GM18951 (cell line): ENCODE data around the gene ZNF536.
"Not testable (repeated sequence)": the region's sequence is repeated elsewhere in the genome, so short reads cannot be mapped to it uniquely, and the experiment has no call there.

Experiments used
- POLR2A ChIP-seq: IDR thresholded peaks from 4 replicates; pipeline ENCODE4 v1.6.1; 2011; ENCODE audit warnings: mild to moderate bottlenecking; ENCODE audit not compliant: insufficient read length, insufficient read depth; ENCODE audit errors: extremely low read depth
- in situ Hi-C: fragments of 300-500 bp; cut with MboI; formaldehyde crosslinking; loops from one replicate; pipeline ENCODE4 v1.12.0; 2022; ENCODE audit warnings: low sequenced_read_pairs, mixed read lengths, inconsistent platforms; ENCODE audit not compliant: unreplicated experiment

The ZNF536 gene

GRCh38 chr19:30473334-30473867, 101.2 kb downstream of the ZNF536 start:
- TF ChIP-seq POLR2A, result no peak
- in situ Hi-C loops, result no loop called here

GRCh38 chr19:30476997-30477396, 104.8 kb downstream of the ZNF536 start:
- TF ChIP-seq POLR2A, result no peak
- in situ Hi-C loops, result no loop called here

- in situ Hi-C loops, result no loop called here
- no peak for TF ChIP-seq POLR2A
These were observed 107.0 kb downstream of the ZNF536 start for GRCh38 chr19:30479231-30479630.

GRCh38 chr19:30480097-30480496, 107.9 kb downstream of the ZNF536 start:
- TF ChIP-seq POLR2A, result no peak
- in situ Hi-C loops, result no loop called here

- in situ Hi-C loops, result no loop called here
- TF ChIP-seq POLR2A, result no peak
These were observed 108.9 kb downstream of the ZNF536 start for GRCh38 chr19:30481063-30481462.

- TF ChIP-seq POLR2A, result no peak
- in situ Hi-C loops, result no loop called here
These were observed 109.6 kb downstream of the ZNF536 start for GRCh38 chr19:30481823-30482222.

GRCh38 chr19:30482956-30483355, 110.8 kb downstream of the ZNF536 start:
- TF ChIP-seq POLR2A, result no peak
- in situ Hi-C loops, result no loop called here

- in situ Hi-C loops, result not testable (repeated sequence)
These were observed 114.1 kb downstream of the ZNF536 start for GRCh38 chr19:30486250-30486649.

GRCh38 chr19:30487178-30487577, 115.0 kb downstream of the ZNF536 start:
- TF ChIP-seq POLR2A, result no peak
- in situ Hi-C loops, result no loop called here

GRCh38 chr19:30488191-30488590, 116.0 kb downstream of the ZNF536 start:
- in situ Hi-C loops, result no loop called here
- TF ChIP-seq POLR2A, result no peak

GRCh38 chr19:30490760-30491159, 118.6 kb downstream of the ZNF536 start:
- no peak for TF ChIP-seq POLR2A
- in situ Hi-C loops, result no loop called here

- in situ Hi-C loops, result no loop called here
- no peak for TF ChIP-seq POLR2A
These were observed 120.5 kb downstream of the ZNF536 start for GRCh38 chr19:30492586-30493270.

- in situ Hi-C loops, result no loop called here
- TF ChIP-seq POLR2A, result no peak
These were observed 124.8 kb downstream of the ZNF536 start for GRCh38 chr19:30497034-30497433.

- in situ Hi-C loops, result not testable (repeated sequence)
These were observed 125.9 kb downstream of the ZNF536 start for GRCh38 chr19:30498085-30498484.

GRCh38 chr19:30498707-30499106, 126.5 kb downstream of the ZNF536 start:
- in situ Hi-C loops, result no loop called here
- TF ChIP-seq POLR2A, result no peak
